K562 (cell line): ENCODE results near the gene MTRFR.

Experiments
- FOXK1 ChIP-seq: sonication (generic); formaldehyde crosslinking; IDR thresholded peaks from 2 replicates; pipeline ENCODE4 v1.8.0; 2022; ENCODE audit warnings: missing genetic modification reagents, mild to moderate bottlenecking, borderline replicate concordance
- HDAC2 ChIP-seq: fragments of 450-650 bp; IDR thresholded peaks from 2 replicates; pipeline ENCODE4 v1.6.1; 2016; ENCODE audit warnings: mild to moderate bottlenecking
- KLF16 ChIP-seq: IDR thresholded peaks from 2 replicates; pipeline ENCODE4 v1.6.1; 2016; ENCODE audit warnings: antibody characterized with exemption
- RNF2 ChIP-seq: sonication (generic); IDR thresholded peaks from 2 replicates; pipeline ENCODE4 v1.6.1; 2016
- USF2 ChIP-seq: sonication (generic); formaldehyde crosslinking; IDR thresholded peaks from 2 replicates; pipeline ENCODE4 v1.5.0; 2020; ENCODE audit warnings: missing genetic modification reagents
- ZBTB11 ChIP-seq, 3 experiments: fragments of 200-800 bp in 1 of 3; fragments of 250-450 bp in 1 of 3; fragments of 450-650 bp in 1 of 3; sonication (Bioruptor Pico) in 1 of 3; sonication (Bioruptor generic) in 1 of 3; formaldehyde crosslinking in 1 of 3; IDR thresholded peaks; 2 replicates each; pipeline versions ENCODE4 v1.6.1 to v1.8.0; 2016 to 2022; ENCODE audit warnings: mild to moderate bottlenecking in 2 of 3, missing genetic modification characterization in 2 of 3, missing compliant biosample characterization in 1 of 3, moderate library complexity in 1 of 3
- ZNF134 ChIP-seq: fragments of 250-450 bp; sonication (Bioruptor Pico); conservative IDR thresholded peaks from 2 replicates; pipeline ENCODE4 v1.4.0; 2020

DNA sequence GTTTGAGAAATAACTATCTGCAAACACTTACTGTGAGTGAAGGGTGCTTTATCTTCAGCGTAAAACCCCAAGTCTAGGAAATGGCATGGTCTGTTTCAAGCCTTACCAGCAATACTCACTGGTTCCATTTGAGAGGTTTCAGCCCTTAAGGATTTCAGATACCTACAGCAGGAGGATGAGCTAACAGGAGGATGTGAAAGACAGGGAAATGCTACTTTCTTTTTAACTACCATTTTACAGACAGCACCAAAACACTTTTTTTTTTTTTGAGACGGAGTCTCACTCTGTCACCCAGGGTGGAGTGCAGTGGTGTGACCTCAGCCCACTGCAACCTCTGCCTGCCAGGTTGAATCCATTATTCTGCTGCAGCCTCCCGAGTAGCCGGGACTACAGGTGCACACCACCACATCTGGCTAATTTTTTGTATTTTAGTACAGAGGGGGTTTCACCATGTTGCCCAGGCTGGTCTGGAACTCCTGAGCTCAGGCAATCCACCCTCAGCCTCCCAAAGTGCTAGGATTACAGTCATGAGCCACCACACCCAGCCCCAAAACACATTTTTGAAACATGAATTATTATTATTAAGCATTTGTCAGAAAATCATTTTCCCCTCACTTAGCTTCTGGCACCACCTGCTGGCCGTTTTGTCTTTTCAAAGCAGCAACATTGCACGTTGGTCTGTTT, 4.6 kb downstream of the MTRFR start:
- TF ChIP-seq KLF16 (0 out of 2 replicates have a peak, but pooled peaks have one; percentile 30), RNF2 (no peak), ZNF134 (no peak), HDAC2 (no peak), USF2 (CRISPR knock-in tag) (no peak), FOXK1 (CRISPR knock-in tag) (no peak), ZBTB11 (CRISPR knock-in tag; IDR thresholded peaks at IDR 0.05) (no peak)
